Memory B cell (primary cell): ENCODE measurements around the gene WDR49.

Source experiments
- ATAC-seq: fragments of 150-1000 bp; cut with Tn5 transposase; 2 replicates; pipeline ENCODE4 v1.10.0; 2021; ENCODE audit warnings: low read depth, mild to moderate bottlenecking, moderate library complexity
- DNase-seq, 2 donors: peaks; one replicate each; pipeline ENCODE4 v3.0.0; 2022; ENCODE audit warnings: low spot score in 2 of 2
- H3K27ac Mint-ChIP-seq: one replicate; pipeline ENCODE4 v1.8.0; 2022; ENCODE audit warnings: mild to moderate bottlenecking, moderate library complexity, mixed read lengths
- H3K27me3 Mint-ChIP-seq: one replicate; pipeline ENCODE4 v1.8.0; 2022; ENCODE audit warnings: mixed read lengths
- H3K36me3 Mint-ChIP-seq: one replicate; pipeline ENCODE4 v1.8.0; 2022; ENCODE audit warnings: mild to moderate bottlenecking, mixed read lengths
- H3K4me1 Mint-ChIP-seq: one replicate; pipeline ENCODE4 v1.8.0; 2022; ENCODE audit warnings: mixed read lengths
- H3K4me3 Mint-ChIP-seq: one replicate; pipeline ENCODE4 v1.8.0; 2022; ENCODE audit warnings: mild to moderate bottlenecking, moderate library complexity, mixed read lengths
- H3K9me3 Mint-ChIP-seq: one replicate; pipeline ENCODE4 v1.8.0; 2022; ENCODE audit warnings: mixed read lengths

The WDR49 gene

GRCh38 chr3:167653760-167654159, at the start of gene WDR49:
WDR49 (minus strand) TSS chr3:167653942; CDS start chr3:167653425, 517 bp downstream.
- Mint-ChIP-seq H3K27ac (peak within 1 kb of the TSS; percentile 21), H3K4me3 (peak within 1 kb of the TSS; percentile 22), H3K9me3 (no peaks in the 10 kb centered on the region), H3K36me3 (no peaks in the 10 kb centered on the region), H3K27me3 (peaks cover 3% of the 10 kb centered on the region), H3K4me1 (peaks cover 11% of the 10 kb centered on the region)
- DNase-seq (no peak), ATAC-seq (peak; percentile 53)

DNA sequence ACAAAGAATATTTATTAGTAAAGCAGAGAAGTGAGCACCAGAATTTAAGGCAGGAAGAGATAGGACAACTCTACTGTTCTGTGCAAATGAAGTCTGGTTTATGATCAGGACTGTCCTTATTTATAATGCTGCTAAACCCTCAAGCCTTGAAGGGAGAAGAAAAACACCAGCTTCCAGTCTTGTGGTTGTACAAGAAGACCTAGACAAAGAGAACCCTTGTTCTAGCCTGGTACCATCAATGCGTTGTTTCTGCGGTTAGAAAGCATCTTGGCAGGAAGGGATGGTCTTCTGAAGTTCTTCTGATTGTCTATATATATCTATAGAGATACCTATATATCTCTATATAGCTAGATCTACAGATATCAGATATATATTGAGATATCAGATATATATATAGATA, 47.2 kb upstream of the WDR49 start:
- no peaks in the 10 kb centered on the region for H3K9me3 Mint-ChIP-seq

DNA sequence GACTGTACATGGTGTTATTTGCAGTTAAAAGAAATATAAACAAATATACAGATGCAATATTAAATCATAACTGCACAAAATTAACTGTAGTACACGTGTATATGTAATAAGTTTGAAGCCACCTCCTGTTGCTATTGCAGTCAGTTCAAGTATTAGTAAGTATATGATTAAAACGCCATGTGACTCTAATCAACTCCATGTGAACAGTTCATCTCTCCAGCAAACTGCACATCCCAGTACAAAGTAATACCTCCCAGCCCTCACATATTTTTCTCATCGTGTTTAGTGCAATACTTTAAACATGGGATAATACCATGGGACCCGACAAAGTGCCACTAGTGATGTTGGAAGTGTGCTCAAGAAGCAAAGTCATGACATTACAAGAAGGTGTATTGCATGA, 46.3 kb upstream of the WDR49 start:
- H3K9me3 Mint-ChIP-seq: no peaks in the 10 kb centered on the region
- peaks cover 19% of the 10 kb centered on the region for H3K36me3 Mint-ChIP-seq
- H3K27ac Mint-ChIP-seq: no peak overlapping the region
- no peaks in the 10 kb centered on the region for H3K4me1 Mint-ChIP-seq
- no peak for ATAC-seq
- no peaks in the 10 kb centered on the region for H3K27me3 Mint-ChIP-seq
- no peak for DNase-seq
- no peak overlapping the region for H3K4me3 Mint-ChIP-seq

More for the DNA sequence above, 47.2 kb upstream of the WDR49 start:
- no peaks in the 10 kb centered on the region for H3K27me3 Mint-ChIP-seq
- DNase-seq: no peak
- H3K4me1 Mint-ChIP-seq: peaks cover 2% of the 10 kb centered on the region
- ATAC-seq: no peak
- H3K27ac Mint-ChIP-seq: no peak overlapping the region
- peaks cover 20% of the 10 kb centered on the region for H3K36me3 Mint-ChIP-seq
- H3K4me3 Mint-ChIP-seq: no peak overlapping the region

- H3K27ac Mint-ChIP-seq: no peak overlapping the region
- no peaks in the 10 kb centered on the region for H3K27me3 Mint-ChIP-seq
- ATAC-seq (no peak), DNase-seq (no peak)
- H3K36me3 Mint-ChIP-seq: peaks cover 24% of the 10 kb centered on the region
- H3K9me3 Mint-ChIP-seq: no peaks in the 10 kb centered on the region
- H3K4me1 Mint-ChIP-seq: peaks cover 12% of the 10 kb centered on the region
- H3K4me3 Mint-ChIP-seq: no peak overlapping the region
Measured at GRCh38 chr3:167694121-167694520, 40.4 kb upstream of the WDR49 start.

GRCh38 chr3:167691366-167691765, 37.6 kb upstream of the WDR49 start:
- peak overlapping the region; percentile 78 for H3K27ac Mint-ChIP-seq

DNA sequence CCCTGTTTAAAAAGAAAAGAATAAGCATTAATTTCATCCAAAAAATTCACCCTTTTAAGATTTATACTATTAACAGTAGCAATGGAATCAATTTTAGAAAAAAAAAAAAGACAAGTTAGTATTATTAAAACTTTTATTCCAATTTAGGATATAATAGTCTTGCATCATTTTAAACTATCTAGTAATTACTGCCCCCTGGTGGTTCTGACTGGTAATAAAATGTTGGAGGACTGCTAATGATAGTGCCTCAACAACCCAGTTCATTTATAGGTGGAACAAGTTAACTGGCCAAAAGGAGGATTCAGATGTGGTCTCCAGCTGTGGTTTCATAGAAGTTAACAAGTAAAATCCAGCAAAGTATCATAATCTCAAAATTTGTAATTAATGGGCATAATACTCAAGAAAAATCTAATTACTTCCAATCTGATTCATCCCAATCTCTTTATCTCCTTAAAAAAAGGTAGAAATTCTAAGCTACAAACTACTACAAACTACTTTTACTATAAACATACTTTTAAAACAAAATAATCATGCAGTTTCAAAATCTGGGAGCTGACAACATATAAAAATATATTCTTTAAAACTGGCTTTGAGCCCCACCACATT, 30.7 kb upstream of the WDR49 start:
- Mint-ChIP-seq H3K27ac (no peak overlapping the region), H3K4me1 (no peaks in the 10 kb centered on the region), H3K4me3 (no peak overlapping the region), H3K36me3 (peaks cover 25% of the 10 kb centered on the region), H3K27me3 (no peaks in the 10 kb centered on the region), H3K9me3 (no peaks in the 10 kb centered on the region)
- ATAC-seq (peak; percentile 68), DNase-seq (peak; percentile 62 to 68)

More at GRCh38 chr3:167691366-167691765, 37.6 kb upstream of the WDR49 start:
- DNase-seq: peak in 1 of 2 donors; percentile 20
- peak; percentile 99 for ATAC-seq
- H3K4me3 Mint-ChIP-seq: peak overlapping the region; percentile 17
- no peaks in the 10 kb centered on the region for H3K9me3 Mint-ChIP-seq
- H3K27me3 Mint-ChIP-seq: no peaks in the 10 kb centered on the region
- peaks cover 24% of the 10 kb centered on the region for H3K36me3 Mint-ChIP-seq
- peaks cover 12% of the 10 kb centered on the region for H3K4me1 Mint-ChIP-seq

GRCh38 chr3:167679526-167679925, 25.8 kb upstream of the WDR49 start:
- no peaks in the 10 kb centered on the region for H3K4me1 Mint-ChIP-seq
- no peak overlapping the region for H3K4me3 Mint-ChIP-seq
- H3K27me3 Mint-ChIP-seq: no peaks in the 10 kb centered on the region
- no peak overlapping the region for H3K27ac Mint-ChIP-seq
- H3K9me3 Mint-ChIP-seq: peaks cover 12% of the 10 kb centered on the region
- peaks cover 53% of the 10 kb centered on the region for H3K36me3 Mint-ChIP-seq
- ATAC-seq: no peak
- DNase-seq: no peak

DNA sequence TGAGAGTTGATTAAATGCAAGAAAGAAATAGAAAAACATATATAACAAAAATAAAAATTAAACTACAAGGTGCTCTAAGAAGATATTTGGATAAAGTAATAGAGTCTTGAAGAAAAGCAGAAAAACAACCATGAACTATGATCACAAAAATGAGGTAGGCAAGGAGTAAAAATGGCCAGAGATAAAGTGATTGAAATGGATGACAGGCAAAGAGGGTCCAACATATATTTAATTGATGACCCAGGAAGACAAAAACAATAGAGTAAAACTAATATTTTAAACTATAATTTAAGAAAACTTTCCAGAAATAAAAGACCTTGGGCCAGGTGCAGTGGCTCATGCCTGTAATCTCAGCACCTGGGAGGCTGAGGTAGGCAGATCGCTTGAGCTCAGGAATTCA, 22.1 kb upstream of the WDR49 start:
- DNase-seq (no peak), ATAC-seq (no peak)
- H3K27me3 Mint-ChIP-seq: no peaks in the 10 kb centered on the region
- no peak overlapping the region for H3K4me3 Mint-ChIP-seq
- H3K27ac Mint-ChIP-seq: no peak overlapping the region
- H3K4me1 Mint-ChIP-seq: no peaks in the 10 kb centered on the region
- peaks cover 60% of the 10 kb centered on the region for H3K36me3 Mint-ChIP-seq
- peaks cover 16% of the 10 kb centered on the region for H3K9me3 Mint-ChIP-seq

DNA sequence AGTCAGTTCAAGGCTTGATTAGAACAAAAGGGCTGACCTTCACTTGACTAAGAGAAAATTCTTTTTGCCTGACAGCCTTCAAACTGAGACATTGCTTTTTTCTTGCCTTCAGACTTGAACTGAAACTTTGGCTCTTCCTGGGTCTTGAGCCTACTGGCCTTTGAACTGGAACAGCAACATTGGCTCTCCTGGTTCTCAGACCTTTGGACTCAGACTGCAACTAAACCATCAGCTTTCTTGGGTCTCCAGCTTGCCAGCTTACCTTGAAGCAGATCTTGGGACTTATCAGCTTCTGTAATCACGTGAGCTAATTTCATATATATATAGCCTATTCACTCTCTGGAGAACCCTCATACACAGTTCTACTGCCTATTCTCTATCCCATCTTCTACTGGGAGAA, 19.5 kb upstream of the WDR49 start:
- no peaks in the 10 kb centered on the region for H3K27me3 Mint-ChIP-seq
- peaks cover 16% of the 10 kb centered on the region for H3K9me3 Mint-ChIP-seq
- DNase-seq (no peak), ATAC-seq (no peak)
- peaks cover 47% of the 10 kb centered on the region for H3K36me3 Mint-ChIP-seq
- no peak overlapping the region for H3K4me3 Mint-ChIP-seq
- H3K27ac Mint-ChIP-seq: no peak overlapping the region
- no peaks in the 10 kb centered on the region for H3K4me1 Mint-ChIP-seq

DNA sequence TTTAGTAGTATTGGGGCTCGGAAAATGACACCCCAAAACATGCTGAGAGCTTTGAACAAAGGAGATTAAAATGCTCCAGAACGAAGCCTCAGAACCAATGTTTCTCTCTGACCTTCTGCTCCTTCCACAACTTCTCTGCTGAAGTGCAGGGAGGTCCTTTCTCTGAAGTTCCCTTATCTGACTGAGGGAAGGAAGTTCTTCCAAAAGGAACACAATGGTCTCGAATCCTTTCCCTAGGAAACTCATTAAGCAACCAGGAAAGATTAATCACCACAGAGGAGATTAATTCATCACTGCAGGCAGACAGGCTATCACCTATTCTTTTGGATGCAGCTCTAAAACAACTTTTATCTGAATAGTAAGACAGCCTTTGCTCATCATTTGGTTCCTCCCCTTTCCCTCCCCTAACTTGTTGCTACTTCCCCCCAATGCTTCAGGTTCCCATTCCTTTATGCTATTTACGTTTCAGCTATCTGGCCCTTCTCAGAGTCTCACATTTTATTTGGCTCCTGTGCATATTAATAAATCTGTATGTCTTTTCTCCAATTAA, 18.2 kb upstream of the WDR49 start:
- Mint-ChIP-seq H3K9me3 (peaks cover 13% of the 10 kb centered on the region), H3K4me3 (no peak overlapping the region), H3K4me1 (no peaks in the 10 kb centered on the region), H3K27me3 (no peaks in the 10 kb centered on the region), H3K27ac (no peak overlapping the region), H3K36me3 (peaks cover 39% of the 10 kb centered on the region)
- ATAC-seq: no peak
- DNase-seq: no peak

- no peak for ATAC-seq
- Mint-ChIP-seq H3K9me3 (peaks cover 3% of the 10 kb centered on the region), H3K36me3 (peaks cover 19% of the 10 kb centered on the region), H3K27ac (no peak overlapping the region), H3K27me3 (no peaks in the 10 kb centered on the region), H3K4me3 (no peak overlapping the region), H3K4me1 (no peaks in the 10 kb centered on the region)
- DNase-seq: no peak
Measured at GRCh38 chr3:167669699-167670098, 16.0 kb upstream of the WDR49 start.

- Mint-ChIP-seq H3K36me3 (peaks cover 11% of the 10 kb centered on the region), H3K9me3 (peaks cover 1% of the 10 kb centered on the region), H3K27me3 (no peaks in the 10 kb centered on the region), H3K27ac (no peak overlapping the region), H3K4me3 (no peak overlapping the region), H3K4me1 (no peaks in the 10 kb centered on the region)
- ATAC-seq (no peak), DNase-seq (no peak)
Measured at GRCh38 chr3:167668651-167669050, 14.9 kb upstream of the WDR49 start.

DNA sequence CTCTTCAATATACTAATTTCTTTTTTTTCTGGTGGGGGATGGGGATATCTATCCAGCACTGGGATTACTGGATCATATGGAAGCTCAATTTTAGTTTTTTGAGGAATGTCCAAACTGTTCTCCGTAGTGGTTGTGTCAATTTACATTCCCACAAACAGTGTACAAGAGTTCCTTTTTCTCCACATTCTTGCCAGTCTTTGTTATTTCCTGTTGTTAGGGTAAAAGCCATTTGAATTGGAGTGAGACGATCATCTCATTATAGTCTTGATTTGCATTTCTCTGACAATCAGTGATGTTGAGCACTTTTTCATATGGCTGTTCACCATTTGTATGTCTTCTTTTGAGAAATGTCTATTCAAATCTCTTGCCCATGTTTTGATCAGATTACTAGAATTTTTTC, 12.8 kb upstream of the WDR49 start:
- Mint-ChIP-seq H3K36me3 (no peaks in the 10 kb centered on the region), H3K27ac (no peak overlapping the region), H3K4me1 (no peaks in the 10 kb centered on the region), H3K27me3 (no peaks in the 10 kb centered on the region), H3K4me3 (no peak overlapping the region), H3K9me3 (no peaks in the 10 kb centered on the region)
- no peak for ATAC-seq
- DNase-seq: no peak

- ATAC-seq: no peak
- Mint-ChIP-seq H3K36me3 (no peaks in the 10 kb centered on the region), H3K27me3 (no peaks in the 10 kb centered on the region), H3K27ac (no peak overlapping the region), H3K4me3 (no peak overlapping the region), H3K4me1 (no peaks in the 10 kb centered on the region), H3K9me3 (no peaks in the 10 kb centered on the region)
- no peak for DNase-seq
Measured at GRCh38 chr3:167662919-167663400, 9.2 kb upstream of the WDR49 start.

DNA sequence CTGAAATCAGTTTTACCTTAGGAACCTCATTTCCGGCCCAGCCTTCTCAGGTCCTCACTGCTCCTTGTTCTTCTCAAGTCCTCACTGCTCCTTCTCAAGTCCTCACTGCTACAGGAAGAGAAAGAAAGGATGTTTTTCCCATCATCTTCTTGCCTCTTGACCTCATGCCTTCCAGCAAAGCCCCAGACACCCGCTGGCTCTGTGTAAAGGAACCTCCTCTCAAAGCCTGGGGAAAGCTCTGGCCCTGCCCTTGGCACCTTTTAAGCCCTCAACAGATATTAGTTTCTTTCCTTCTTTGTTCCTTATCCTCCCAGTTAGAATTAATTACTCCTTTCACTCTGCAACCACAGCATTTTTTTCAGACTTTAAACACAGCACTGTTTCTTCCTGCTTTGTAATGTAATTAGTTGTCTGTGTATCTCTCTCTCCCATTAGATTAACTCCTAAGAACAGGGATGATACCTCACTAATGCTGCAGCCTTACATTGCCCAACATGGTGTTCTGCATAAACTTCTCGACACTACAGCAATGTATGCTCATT, 4.0 kb upstream of the WDR49 start:
- Mint-ChIP-seq H3K4me1 (peaks cover 7% of the 10 kb centered on the region), H3K9me3 (no peaks in the 10 kb centered on the region), H3K4me3 (no peak overlapping the region), H3K36me3 (no peaks in the 10 kb centered on the region), H3K27ac (no peak overlapping the region), H3K27me3 (peaks cover 3% of the 10 kb centered on the region)
- no peak for ATAC-seq
- no peak for DNase-seq
